ENCODE measurements around the gene ARHGEF4. TPM values are rescaled to one million over a fixed set of nuclear protein-coding genes. Genes with fewer than 3 reads are reported as not detected.

ARHGEF4 gene
- total and polyA plus RNA-seq, 2 experiments from 2014 or later = 4.6 to 16.6 TPM

DNA sequence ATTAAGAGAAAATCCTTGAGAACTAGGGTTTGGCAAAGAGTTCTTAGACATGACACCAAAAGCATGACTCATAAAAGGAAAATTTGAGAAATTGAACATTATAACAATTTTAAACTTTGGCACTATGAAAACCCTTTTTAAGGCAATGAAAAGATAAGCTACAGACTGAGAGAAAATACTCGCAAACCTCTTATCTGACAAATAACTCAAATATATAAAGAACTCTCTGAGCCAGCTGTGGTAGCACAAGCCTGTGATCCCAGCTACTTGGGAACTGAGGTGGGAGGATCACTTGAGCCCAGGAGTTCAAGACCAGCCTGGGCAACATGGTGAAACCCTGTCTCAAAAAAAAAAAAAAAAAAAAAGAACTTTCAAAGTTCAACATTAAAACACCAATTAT lies 186.0 kb downstream of the ARHGEF4 start (continued):
- TF ChIP-seq, protein P1, sequence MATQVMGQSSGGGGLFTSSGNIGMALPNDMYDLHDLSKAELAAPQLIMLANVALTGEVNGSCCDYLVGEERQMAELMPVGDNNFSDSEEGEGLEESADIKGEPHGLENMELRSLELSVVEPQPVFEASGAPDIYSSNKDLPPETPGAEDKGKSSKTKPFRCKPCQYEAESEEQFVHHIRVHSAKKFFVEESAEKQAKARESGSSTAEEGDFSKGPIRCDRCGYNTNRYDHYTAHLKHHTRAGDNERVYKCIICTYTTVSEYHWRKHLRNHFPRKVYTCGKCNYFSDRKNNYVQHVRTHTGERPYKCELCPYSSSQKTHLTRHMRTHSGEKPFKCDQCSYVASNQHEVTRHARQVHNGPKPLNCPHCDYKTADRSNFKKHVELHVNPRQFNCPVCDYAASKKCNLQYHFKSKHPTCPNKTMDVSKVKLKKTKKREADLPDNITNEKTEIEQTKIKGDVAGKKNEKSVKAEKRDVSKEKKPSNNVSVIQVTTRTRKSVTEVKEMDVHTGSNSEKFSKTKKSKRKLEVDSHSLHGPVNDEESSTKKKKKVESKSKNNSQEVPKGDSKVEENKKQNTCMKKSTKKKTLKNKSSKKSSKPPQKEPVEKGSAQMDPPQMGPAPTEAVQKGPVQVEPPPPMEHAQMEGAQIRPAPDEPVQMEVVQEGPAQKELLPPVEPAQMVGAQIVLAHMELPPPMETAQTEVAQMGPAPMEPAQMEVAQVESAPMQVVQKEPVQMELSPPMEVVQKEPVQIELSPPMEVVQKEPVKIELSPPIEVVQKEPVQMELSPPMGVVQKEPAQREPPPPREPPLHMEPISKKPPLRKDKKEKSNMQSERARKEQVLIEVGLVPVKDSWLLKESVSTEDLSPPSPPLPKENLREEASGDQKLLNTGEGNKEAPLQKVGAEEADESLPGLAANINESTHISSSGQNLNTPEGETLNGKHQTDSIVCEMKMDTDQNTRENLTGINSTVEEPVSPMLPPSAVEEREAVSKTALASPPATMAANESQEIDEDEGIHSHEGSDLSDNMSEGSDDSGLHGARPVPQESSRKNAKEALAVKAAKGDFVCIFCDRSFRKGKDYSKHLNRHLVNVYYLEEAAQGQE (IDR thresholded peaks at IDR 0.05; ENCODE audit: unreplicated experiment) = no peak
- TF ChIP-seq, protein P2, sequence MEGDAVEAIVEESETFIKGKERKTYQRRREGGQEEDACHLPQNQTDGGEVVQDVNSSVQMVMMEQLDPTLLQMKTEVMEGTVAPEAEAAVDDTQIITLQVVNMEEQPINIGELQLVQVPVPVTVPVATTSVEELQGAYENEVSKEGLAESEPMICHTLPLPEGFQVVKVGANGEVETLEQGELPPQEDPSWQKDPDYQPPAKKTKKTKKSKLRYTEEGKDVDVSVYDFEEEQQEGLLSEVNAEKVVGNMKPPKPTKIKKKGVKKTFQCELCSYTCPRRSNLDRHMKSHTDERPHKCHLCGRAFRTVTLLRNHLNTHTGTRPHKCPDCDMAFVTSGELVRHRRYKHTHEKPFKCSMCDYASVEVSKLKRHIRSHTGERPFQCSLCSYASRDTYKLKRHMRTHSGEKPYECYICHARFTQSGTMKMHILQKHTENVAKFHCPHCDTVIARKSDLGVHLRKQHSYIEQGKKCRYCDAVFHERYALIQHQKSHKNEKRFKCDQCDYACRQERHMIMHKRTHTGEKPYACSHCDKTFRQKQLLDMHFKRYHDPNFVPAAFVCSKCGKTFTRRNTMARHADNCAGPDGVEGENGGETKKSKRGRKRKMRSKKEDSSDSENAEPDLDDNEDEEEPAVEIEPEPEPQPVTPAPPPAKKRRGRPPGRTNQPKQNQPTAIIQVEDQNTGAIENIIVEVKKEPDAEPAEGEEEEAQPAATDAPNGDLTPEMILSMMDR (conservative IDR thresholded peaks at IDR 0.05; ENCODE audit: low read depth in 2 of 2) = no peak
- TF ChIP-seq POLR2AphosphoS5 (IDR thresholded peaks at IDR 0.05; ENCODE audit: low read depth) (no peak), NANOG (IDR thresholded peaks at IDR 0.05; ENCODE audit: borderline replicate concordance) (no peak), STAT1 (IDR thresholded peaks at IDR 0.05; ENCODE audit: unreplicated experiment) (no peak)

DNA sequence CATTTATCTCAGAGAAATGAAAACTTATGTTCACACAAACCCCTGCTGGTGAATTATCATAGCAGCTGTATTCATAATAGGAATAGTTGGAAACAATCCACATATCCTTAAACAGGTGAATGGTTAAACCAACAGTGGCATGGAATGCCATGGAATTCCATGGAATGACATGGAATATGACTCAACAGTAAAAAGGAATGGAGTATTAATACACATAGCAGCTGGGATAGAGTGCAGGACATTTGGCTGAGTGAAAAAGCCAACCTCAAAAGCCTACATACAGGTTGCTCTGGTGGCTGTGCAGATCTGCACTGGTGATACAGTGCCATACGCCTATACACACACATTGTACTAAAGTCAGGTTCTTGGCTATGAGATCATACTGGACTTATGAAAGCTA lies 187.0 kb downstream of the ARHGEF4 start:
- H3K4me3 Mint-ChIP-seq = no peak overlapping the region
- H3K9me3 Mint-ChIP-seq = no peaks in the 10 kb centered on the region; the same call in 2 of the 3 replicates
- DNase-seq (ENCODE audit: low spot score) = no peak
- no peaks in the 10 kb centered on the region for H3K4me1 ChIP-seq (ENCODE audit: insufficient read depth)
- H3F3A ChIP-seq (replicated peaks; ENCODE audit: low read depth) = no peaks in the 10 kb centered on the region
- no peak overlapping the region for H3K27ac ChIP-seq (ENCODE audit: low read depth)
- no peak for ATAC-seq
- H3K4me3 ChIP-seq = no peak overlapping the region
- H4K20me1 ChIP-seq (replicated peaks; ENCODE audit: insufficient read depth) = no peaks in the 10 kb centered on the region
- H3K27ac Mint-ChIP-seq = no peak overlapping the region
- H3K36me3 Mint-ChIP-seq (ENCODE audit: low read depth) = no peaks in the 10 kb centered on the region
- no peaks in the 10 kb centered on the region for H3K4me1 Mint-ChIP-seq
- no peak overlapping the region for H3K4me2 ChIP-seq
- no peaks in the 10 kb centered on the region for H3K36me3 ChIP-seq (ENCODE audit: insufficient read depth)
- H3K9me2 ChIP-seq (ENCODE audit: insufficient read depth) = no peaks in the 10 kb centered on the region; the same call in 1 of the 2 replicates
- H3K27me3 ChIP-seq (ENCODE audit: insufficient read depth) = no peaks in the 10 kb centered on the region
- peaks cover 2% of the 10 kb centered on the region for H3K27me3 Mint-ChIP-seq (ENCODE audit: insufficient read depth, low read depth, poor library complexity)
- no peaks in the 10 kb centered on the region for H3K79me2 ChIP-seq (replicated peaks; ENCODE audit: insufficient read depth)
- no peak overlapping the region for H2AFZ ChIP-seq
- TF ChIP-seq ZNF331 (CRISPR knock-in tag; IDR thresholded peaks at IDR 0.05; ENCODE audit: low read depth) (no peak), CREB1 (CRISPR knock-in tag; IDR thresholded peaks at IDR 0.05; ENCODE audit: low read depth) (no peak), POLR2AphosphoS5 (IDR thresholded peaks at IDR 0.05; ENCODE audit: low read depth) (no peak), JUNB (IDR thresholded peaks at IDR 0.05; ENCODE audit: unreplicated experiment) (no peak)
- TF ChIP-seq, protein P3, sequence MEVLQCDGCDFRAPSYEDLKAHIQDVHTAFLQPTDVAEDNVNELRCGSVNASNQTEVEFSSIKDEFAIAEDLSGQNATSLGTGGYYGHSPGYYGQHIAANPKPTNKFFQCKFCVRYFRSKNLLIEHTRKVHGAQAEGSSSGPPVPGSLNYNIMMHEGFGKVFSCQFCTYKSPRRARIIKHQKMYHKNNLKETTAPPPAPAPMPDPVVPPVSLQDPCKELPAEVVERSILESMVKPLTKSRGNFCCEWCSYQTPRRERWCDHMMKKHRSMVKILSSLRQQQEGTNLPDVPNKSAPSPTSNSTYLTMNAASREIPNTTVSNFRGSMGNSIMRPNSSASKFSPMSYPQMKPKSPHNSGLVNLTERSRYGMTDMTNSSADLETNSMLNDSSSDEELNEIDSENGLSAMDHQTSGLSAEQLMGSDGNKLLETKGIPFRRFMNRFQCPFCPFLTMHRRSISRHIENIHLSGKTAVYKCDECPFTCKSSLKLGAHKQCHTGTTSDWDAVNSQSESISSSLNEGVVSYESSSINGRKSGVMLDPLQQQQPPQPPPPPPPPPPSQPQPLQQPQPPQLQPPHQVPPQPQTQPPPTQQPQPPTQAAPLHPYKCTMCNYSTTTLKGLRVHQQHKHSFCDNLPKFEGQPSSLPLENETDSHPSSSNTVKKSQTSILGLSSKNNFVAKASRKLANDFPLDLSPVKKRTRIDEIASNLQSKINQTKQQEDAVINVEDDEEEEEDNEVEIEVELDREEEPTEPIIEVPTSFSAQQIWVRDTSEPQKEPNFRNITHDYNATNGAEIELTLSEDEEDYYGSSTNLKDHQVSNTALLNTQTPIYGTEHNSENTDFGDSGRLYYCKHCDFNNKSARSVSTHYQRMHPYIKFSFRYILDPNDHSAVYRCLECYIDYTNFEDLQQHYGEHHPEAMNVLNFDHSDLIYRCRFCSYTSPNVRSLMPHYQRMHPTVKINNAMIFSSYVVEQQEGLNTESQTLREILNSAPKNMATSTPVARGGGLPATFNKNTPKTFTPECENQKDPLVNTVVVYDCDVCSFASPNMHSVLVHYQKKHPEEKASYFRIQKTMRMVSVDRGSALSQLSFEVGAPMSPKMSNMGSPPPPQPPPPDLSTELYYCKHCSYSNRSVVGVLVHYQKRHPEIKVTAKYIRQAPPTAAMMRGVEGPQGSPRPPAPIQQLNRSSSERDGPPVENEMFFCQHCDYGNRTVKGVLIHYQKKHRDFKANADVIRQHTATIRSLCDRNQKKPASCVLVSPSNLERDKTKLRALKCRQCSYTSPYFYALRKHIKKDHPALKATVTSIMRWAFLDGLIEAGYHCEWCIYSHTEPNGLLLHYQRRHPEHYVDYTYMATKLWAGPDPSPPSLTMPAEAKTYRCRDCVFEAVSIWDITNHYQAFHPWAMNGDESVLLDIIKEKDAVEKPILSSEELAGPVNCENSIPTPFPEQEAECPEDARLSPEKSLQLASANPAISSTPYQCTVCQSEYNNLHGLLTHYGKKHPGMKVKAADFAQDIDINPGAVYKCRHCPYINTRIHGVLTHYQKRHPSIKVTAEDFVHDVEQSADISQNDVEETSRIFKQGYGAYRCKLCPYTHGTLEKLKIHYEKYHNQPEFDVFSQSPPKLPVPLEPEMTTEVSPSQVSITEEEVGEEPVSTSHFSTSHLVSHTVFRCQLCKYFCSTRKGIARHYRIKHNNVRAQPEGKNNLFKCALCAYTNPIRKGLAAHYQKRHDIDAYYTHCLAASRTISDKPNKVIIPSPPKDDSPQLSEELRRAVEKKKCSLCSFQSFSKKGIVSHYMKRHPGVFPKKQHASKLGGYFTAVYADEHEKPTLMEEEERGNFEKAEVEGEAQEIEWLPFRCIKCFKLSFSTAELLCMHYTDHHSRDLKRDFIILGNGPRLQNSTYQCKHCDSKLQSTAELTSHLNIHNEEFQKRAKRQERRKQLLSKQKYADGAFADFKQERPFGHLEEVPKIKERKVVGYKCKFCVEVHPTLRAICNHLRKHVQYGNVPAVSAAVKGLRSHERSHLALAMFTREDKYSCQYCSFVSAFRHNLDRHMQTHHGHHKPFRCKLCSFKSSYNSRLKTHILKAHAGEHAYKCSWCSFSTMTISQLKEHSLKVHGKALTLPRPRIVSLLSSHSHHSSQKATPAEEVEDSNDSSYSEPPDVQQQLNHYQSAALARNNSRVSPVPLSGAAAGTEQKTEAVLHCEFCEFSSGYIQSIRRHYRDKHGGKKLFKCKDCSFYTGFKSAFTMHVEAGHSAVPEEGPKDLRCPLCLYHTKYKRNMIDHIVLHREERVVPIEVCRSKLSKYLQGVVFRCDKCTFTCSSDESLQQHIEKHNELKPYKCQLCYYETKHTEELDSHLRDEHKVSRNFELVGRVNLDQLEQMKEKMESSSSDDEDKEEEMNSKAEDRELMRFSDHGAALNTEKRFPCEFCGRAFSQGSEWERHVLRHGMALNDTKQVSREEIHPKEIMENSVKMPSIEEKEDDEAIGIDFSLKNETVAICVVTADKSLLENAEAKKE (CRISPR knock-in tag; IDR thresholded peaks at IDR 0.05) = no peak
- TF ChIP-seq, protein P2 (conservative IDR thresholded peaks at IDR 0.05; ENCODE audit: low read depth in 2 of 2) = no peak

Data from GM23338 (cell line).